B cell (primary cell): ENCODE data around the gene TMEM205.

ENCODE experiments used
- CTCF ChIP-seq: fragments of 200-600 bp; IDR thresholded peaks from one replicate; pipeline ENCODE4 v1.8.0; 2022; ENCODE audit warnings: antibody characterized with exemption, mild to moderate bottlenecking
- EZH2 ChIP-seq: IDR thresholded peaks from 2 replicates; pipeline ENCODE4 v1.6.1; 2012; ENCODE audit warnings: borderline replicate concordance, low read depth, mild to moderate bottlenecking, moderate library complexity, low read length; ENCODE audit not compliant: insufficient read depth, poor library complexity, severe bottlenecking

- TF ChIP-seq CTCF (no peak), EZH2 (no peak)
These were observed 14.6 kb downstream of the TMEM205 start for GRCh38 chr19:11331502-11331901.
